ENCODE results near the gene TACR2. TPM values are rescaled to one million over a fixed set of nuclear protein-coding genes. Genes with fewer than 3 reads are reported as not detected.

The TACR2 gene
- total RNA-seq, 1 experiment from 2014 or later, result 0.57 TPM

DNA sequence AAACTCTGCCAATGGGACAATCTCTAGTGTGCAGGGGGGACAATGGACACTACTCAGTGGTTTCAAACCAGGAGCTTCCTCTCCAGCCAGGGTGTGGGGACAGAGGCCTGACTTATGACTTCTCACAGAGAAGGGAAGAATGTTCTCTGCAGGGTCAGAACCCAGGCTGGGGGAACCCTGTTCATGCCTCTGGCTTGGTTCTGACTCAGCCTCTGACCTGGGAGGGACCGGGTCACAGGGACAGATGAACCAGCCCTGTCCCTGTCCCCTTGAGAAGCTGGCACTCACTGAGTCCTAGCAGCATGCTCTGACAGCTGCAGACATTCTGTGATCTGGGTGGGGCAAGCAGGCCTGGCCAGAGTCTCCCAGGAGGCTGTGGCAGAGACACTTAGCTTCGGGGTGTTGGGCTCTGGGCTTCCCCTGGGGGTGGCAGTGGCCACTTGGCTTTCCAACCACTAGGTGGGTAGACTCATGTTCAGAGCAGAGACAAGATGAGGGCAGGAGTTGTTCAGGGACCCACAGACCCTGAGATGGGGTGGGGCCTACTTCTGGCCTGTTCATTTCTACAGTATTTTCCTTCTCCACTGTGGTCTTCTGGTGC, 48.2 kb upstream of the TACR2 start:
- ChIA-PET CTCF (interaction anchor here (0.5 to 1.8 kb wide), 3 partner anchors 14 to 232 kb away, joined by 4 to 5 read pairs (median 5); partner anchors contain the start of gene TSPAN15), POLR2A (interaction anchor here (1.2 kb wide), 1 partner anchor 14 kb away, joined by 3 read pairs; no protein-coding TSS in a partner anchor)
- BruUV-seq (replicated peaks), result no TSS peak
- no peaks in the 10 kb centered on the region for H3K9me3 ChIP-seq
- no peaks in the 10 kb centered on the region for H3K27me3 ChIP-seq (replicated peaks; ENCODE audit: control insufficient read depth, insufficient read depth, low read length)
- Mint-ChIP-seq H3K9me3 (ENCODE audit: unreplicated experiment) (no peaks in the 10 kb centered on the region), H3K27me3 (ENCODE audit: insufficient read depth, unreplicated experiment) (no peaks in the 10 kb centered on the region), H3K4me1 (ENCODE audit: low read depth, unreplicated experiment) (peaks cover 15% of the 10 kb centered on the region), H3K36me3 (ENCODE audit: insufficient read depth, unreplicated experiment) (peaks cover 5% of the 10 kb centered on the region), H3K27ac (ENCODE audit: unreplicated experiment) (peak overlapping the region; percentile 26), H3K4me3 (ENCODE audit: unreplicated experiment) (no peak overlapping the region)
- H3K4me3 ChIP-seq (ENCODE audit: low read depth, low read length), result no peak overlapping the region
- H3K36me3 ChIP-seq (ENCODE audit: control insufficient read depth, insufficient read depth, low read length), result no peaks in the 10 kb centered on the region
- no peak for DNase-seq
- H3K4me1 ChIP-seq, result peaks cover 33% of the 10 kb centered on the region
- no peak for TF ChIP-seq CTCF (IDR thresholded peaks at IDR 0.05; ENCODE audit: insufficient read depth in 1 of 2, low read depth in 1 of 2, low read length in 1 of 2, severe bottlenecking in 1 of 2, unreplicated experiment in 1 of 2)
- intact Hi-C loops (cut with micrococcal nuclease; ENCODE audit: unreplicated experiment), result no loop called here

GRCh38 chr10:69464401-69464800, 47.7 kb upstream of the TACR2 start:
- ChIA-PET CTCF (interaction anchor here (1.1 kb wide), 1 partner anchor 13 kb away, joined by 4 read pairs; the partner anchor contains the start of gene TSPAN15), POLR2A (interaction anchor here (1.2 kb wide), 1 partner anchor 14 kb away, joined by 3 read pairs; no protein-coding TSS in a partner anchor)
- H3K27me3 Mint-ChIP-seq (ENCODE audit: insufficient read depth, unreplicated experiment), result no peaks in the 10 kb centered on the region
- no TSS peak for BruUV-seq (replicated peaks)
- H3K4me3 ChIP-seq (ENCODE audit: low read depth, low read length), result no peak overlapping the region
- H3K36me3 Mint-ChIP-seq (ENCODE audit: insufficient read depth, unreplicated experiment), result peaks cover 5% of the 10 kb centered on the region
- H3K4me3 Mint-ChIP-seq (ENCODE audit: unreplicated experiment), result no peak overlapping the region
- intact Hi-C loops (cut with micrococcal nuclease; ENCODE audit: unreplicated experiment), result no loop called here
- H3K9me3 Mint-ChIP-seq (ENCODE audit: unreplicated experiment), result no peaks in the 10 kb centered on the region
- DNase-seq, result no peak
- TF ChIP-seq CTCF (IDR thresholded peaks at IDR 0.05; ENCODE audit: insufficient read depth in 1 of 2, low read depth in 1 of 2, low read length in 1 of 2, severe bottlenecking in 1 of 2, unreplicated experiment in 1 of 2), result no peak
- peaks cover 36% of the 10 kb centered on the region for H3K4me1 ChIP-seq
- no peaks in the 10 kb centered on the region for H3K36me3 ChIP-seq (ENCODE audit: control insufficient read depth, insufficient read depth, low read length)
- H3K27ac Mint-ChIP-seq (ENCODE audit: unreplicated experiment), result peak overlapping the region; percentile 26
- peaks cover 19% of the 10 kb centered on the region for H3K4me1 Mint-ChIP-seq (ENCODE audit: low read depth, unreplicated experiment)
- no peaks in the 10 kb centered on the region for H3K27me3 ChIP-seq (replicated peaks; ENCODE audit: control insufficient read depth, insufficient read depth, low read length)
- no peaks in the 10 kb centered on the region for H3K9me3 ChIP-seq

GRCh38 chr10:69463886-69464285, 47.2 kb upstream of the TACR2 start:
- no TSS peak for BruUV-seq (replicated peaks)
- CTCF ChIA-PET, result no interaction called here
- DNase-seq, result no peak
- Mint-ChIP-seq H3K27ac (ENCODE audit: unreplicated experiment) (peak overlapping the region; percentile 26), H3K4me1 (ENCODE audit: low read depth, unreplicated experiment) (peaks cover 23% of the 10 kb centered on the region), H3K27me3 (ENCODE audit: insufficient read depth, unreplicated experiment) (no peaks in the 10 kb centered on the region), H3K9me3 (ENCODE audit: unreplicated experiment) (no peaks in the 10 kb centered on the region), H3K4me3 (ENCODE audit: unreplicated experiment) (no peak overlapping the region), H3K36me3 (ENCODE audit: insufficient read depth, unreplicated experiment) (peaks cover 5% of the 10 kb centered on the region)
- H3K4me1 ChIP-seq, result peaks cover 36% of the 10 kb centered on the region
- no peaks in the 10 kb centered on the region for H3K27me3 ChIP-seq (replicated peaks; ENCODE audit: control insufficient read depth, insufficient read depth, low read length)
- H3K9me3 ChIP-seq, result no peaks in the 10 kb centered on the region
- H3K36me3 ChIP-seq (ENCODE audit: control insufficient read depth, insufficient read depth, low read length), result no peaks in the 10 kb centered on the region
- intact Hi-C loops (cut with micrococcal nuclease; ENCODE audit: unreplicated experiment), result no loop called here
- TF ChIP-seq CTCF (IDR thresholded peaks at IDR 0.05; ENCODE audit: insufficient read depth in 1 of 2, low read depth in 1 of 2, low read length in 1 of 2, severe bottlenecking in 1 of 2, unreplicated experiment in 1 of 2), result no peak
- no peak overlapping the region for H3K4me3 ChIP-seq (ENCODE audit: low read depth, low read length)
- POLR2A ChIA-PET, result no interaction called here
